Muscle of arm (tissue), 12 donors: Measurements from ENCODE around the gene KMT2A. TPM values are rescaled to one million over a fixed set of nuclear protein-coding genes. Genes with fewer than 3 reads are reported as not detected.
A peak's percentile ranks its signal among the peaks of the same experiment; 100 is the strongest.
"Not testable (repeated sequence)": the region's sequence is repeated elsewhere in the genome, so short reads cannot be mapped to it uniquely, and the experiment has no call there.

Experiments
- DNase-seq: peaks from one replicate; pipeline ENCODE4 v3.0.0-alpha.2; 2013
- polyA plus RNA-seq, 12 donors: library from polyadenylated mRNA; unstranded; fragments of 120-200 nt; gene quantifications; one replicate each; pipeline ENCODE4 v1.2.1, GENCODE V29; 2013; ENCODE audit not compliant: insufficient read length in 12 of 12

The KMT2A gene
- polyA plus RNA-seq, 12 donors = 25.3 to 45.7 (median 29.7) TPM; not detected in 1

GRCh38 chr11:118481238-118481637 is 44.9 kb downstream of the KMT2A start:
- DNase-seq = not testable (repeated sequence)

GRCh38 chr11:118484405-118484804 is 48.1 kb downstream of the KMT2A start:
- no peak for DNase-seq

- no peak for DNase-seq
Observed at GRCh38 chr11:118485273-118485672, 49.0 kb downstream of the KMT2A start.

GRCh38 chr11:118488480-118489109 is 52.3 kb downstream of the KMT2A start:
- DNase-seq = peak; percentile 84

GRCh38 chr11:118491041-118491440 is 54.7 kb downstream of the KMT2A start:
- DNase-seq = no peak

- no peak for DNase-seq
Observed at GRCh38 chr11:118497831-118498230, 61.5 kb downstream of the KMT2A start.

- DNase-seq = no peak
Observed at GRCh38 chr11:118503216-118503615, 66.9 kb downstream of the KMT2A start.

GRCh38 chr11:118511601-118512000 is 75.3 kb downstream of the KMT2A start:
- DNase-seq = no peak

GRCh38 chr11:118514103-118514502 is 77.8 kb downstream of the KMT2A start:
- no peak for DNase-seq

GRCh38 chr11:118519549-118519948 is 83.3 kb downstream of the KMT2A start:
- DNase-seq = no peak

GRCh38 chr11:118521892-118522311 is 85.6 kb downstream of the KMT2A start:
- no peak for DNase-seq

GRCh38 chr11:118522571-118523072 is 86.3 kb downstream of the KMT2A start:
- DNase-seq = no peak

GRCh38 chr11:118524356-118524755 is 88.1 kb downstream of the KMT2A start:
- no peak for DNase-seq

- no peak for DNase-seq
Observed at GRCh38 chr11:118524757-118525470, 88.6 kb downstream of the KMT2A start.

- no peak for DNase-seq
Observed at GRCh38 chr11:118526688-118527087, 90.4 kb downstream of the KMT2A start.

- DNase-seq = no peak
Observed at GRCh38 chr11:118527109-118527508, 90.8 kb downstream of the KMT2A start, which contains the start of gene TTC36. Gene TTC36 (plus strand): TSS chr11:118527474. CDS start chr11:118527495, 21 bp downstream.

GRCh38 chr11:118528511-118528910 is 92.2 kb downstream of the KMT2A start:
- DNase-seq = no peak

GRCh38 chr11:118529584-118530175 is 93.4 kb downstream of the KMT2A start:
- no peak for DNase-seq

- peak; percentile 29 for DNase-seq
Observed at GRCh38 chr11:118530180-118530682, 93.9 kb downstream of the KMT2A start.

- peak; percentile 55 for DNase-seq
Observed at GRCh38 chr11:118530683-118531596, 94.6 kb downstream of the KMT2A start, which contains the start of gene TMEM25. Gene TMEM25 (plus strand): TSS chr11:118531192. CDS start chr11:118531802, 610 bp downstream.

GRCh38 chr11:118531597-118532084 is 95.3 kb downstream of the KMT2A start:
- DNase-seq = no peak
